ENCODE results near the gene SLC43A3. TPM values are rescaled to one million over a fixed set of nuclear protein-coding genes. Genes with fewer than 3 reads are reported as not detected.

SLC43A3 gene
- 19.0 TPM for total RNA-seq

GRCh38 chr11:57426929-57427726 is at the start of gene SLC43A3:
TSS of gene SLC43A3 (minus strand) at chr11:57427121. CDS start at chr11:57426172, 949 bp downstream.

GRCh38 chr11:57460022-57460757 is 33.3 kb upstream of the SLC43A3 start, which contains the start of gene RTN4RL2:
TSS of gene RTN4RL2 (plus strand) at chr11:57460528. CDS start at chr11:57460866, 338 bp downstream.

DNA sequence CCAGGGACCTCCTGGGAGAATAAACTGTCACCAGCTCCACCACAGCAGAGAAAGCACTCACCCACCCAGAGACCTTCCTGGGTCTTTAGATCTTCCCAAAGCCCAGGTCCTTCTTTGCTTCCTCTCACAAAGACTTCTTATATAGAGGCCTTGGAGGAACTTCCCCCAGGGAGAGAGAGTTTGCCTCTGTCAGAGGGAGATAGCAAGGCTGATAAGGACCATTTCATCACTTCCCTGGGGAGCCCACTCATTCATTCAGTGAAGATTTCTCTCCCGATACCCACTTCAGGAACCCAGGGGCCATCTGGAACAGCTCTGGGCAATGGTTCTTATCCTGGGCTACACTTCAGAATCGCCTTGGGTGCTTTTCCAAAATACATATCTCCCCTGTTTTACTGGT is 36.4 kb downstream of the SLC43A3 start, which contains the start of gene PRG2:
TSS of gene PRG2 (minus strand) at position 116 of the 400 bp plus-strand sequence. CDS start 706 bp downstream, outside the sequence.

GRCh38 chr11:57380975-57381374 is 45.9 kb downstream of the SLC43A3 start, which contains the start of gene PRG3:
TSS of gene PRG3 (minus strand) at chr11:57381150. CDS start at chr11:57380708, 442 bp downstream.

Other genes with a start within 250 kb of the SLC43A3 start
- 1.8 TPM for gene LRRC55, start 245.2 kb downstream of the SLC43A3 start, total RNA-seq
- 42.7 TPM for gene APLNR, start 189.9 kb downstream of the SLC43A3 start, total RNA-seq
- 49.8 TPM for gene TNKS1BP1, start 102.2 kb downstream of the SLC43A3 start, total RNA-seq
- gene SSRP1, start 91.2 kb downstream of the SLC43A3 start, total RNA-seq = 69.4 TPM
- 1.3 TPM for gene P2RX3, start 88.8 kb downstream of the SLC43A3 start, total RNA-seq
- gene PRG3, start 46.0 kb downstream of the SLC43A3 start, total RNA-seq = not detected
- gene PRG2, start 36.5 kb downstream of the SLC43A3 start, total RNA-seq = not detected
- 0.93 TPM for gene RTN4RL2, start 33.4 kb upstream of the SLC43A3 start, total RNA-seq
- gene SLC43A1, start 88.6 kb upstream of the SLC43A3 start, total RNA-seq = 11.8 TPM
- gene TIMM10, start 103.6 kb upstream of the SLC43A3 start, total RNA-seq = 18.0 TPM
- gene SMTNL1, start 110.5 kb upstream of the SLC43A3 start, total RNA-seq = 0.88 TPM
- gene UBE2L6, start 140.6 kb upstream of the SLC43A3 start, total RNA-seq = 23.0 TPM
- gene SERPING1, start 170.6 kb upstream of the SLC43A3 start, total RNA-seq = 31.2 TPM
- gene YPEL4, start 222.8 kb upstream of the SLC43A3 start, total RNA-seq = 3.5 TPM
- 13.9 TPM for gene CLP1, start 230.6 kb upstream of the SLC43A3 start, total RNA-seq
- 49.8 TPM for gene ZDHHC5, start 241.0 kb upstream of the SLC43A3 start, total RNA-seq

Data from camera-type eye (tissue), 1 donor.